Activated B cell treated with CpG ODN at 0.5 μM for 24 hours (primary cell): ENCODE measurements around the gene MPZL3. TPM values are rescaled to one million over a fixed set of nuclear protein-coding genes. Genes with fewer than 3 reads are reported as not detected.

ENCODE experiments used
- ATAC-seq: fragments of 200-7000 bp; cut with Tn5 transposase; one replicate; pipeline ENCODE4 v1.10.0; 2021; ENCODE audit warnings: low read depth, mild to moderate bottlenecking, moderate library complexity
- CTCF ChIA-PET: fragments of 350-600 bp; sonication (Branson Sonifier 250); formaldehyde crosslinking; loops from one replicate; lab custom pipeline; 2021; ENCODE audit warnings: antibody characterized with exemption; lab: Charles Lee
- POLR2A ChIA-PET: fragments of 350-600 bp; sonication (Branson Sonifier 250); formaldehyde crosslinking; loops from one replicate; lab custom pipeline; 2021; ENCODE audit warnings: antibody characterized with exemption; lab: Charles Lee
- DNase-seq: peaks from one replicate; pipeline ENCODE4 v3.0.0; 2022
- H3K27ac Mint-ChIP-seq: one replicate; pipeline ENCODE4 v1.8.0; 2020; ENCODE audit warnings: mixed read lengths
- H3K27me3 Mint-ChIP-seq: one replicate; pipeline ENCODE4 v1.8.0; 2021; ENCODE audit warnings: mixed read lengths
- H3K36me3 Mint-ChIP-seq: one replicate; pipeline ENCODE4 v1.8.0; 2021; ENCODE audit warnings: low read depth, mixed read lengths
- H3K4me1 Mint-ChIP-seq: one replicate; pipeline ENCODE4 v1.8.0; 2021; ENCODE audit warnings: mixed read lengths
- H3K4me3 Mint-ChIP-seq: one replicate; pipeline ENCODE4 v1.8.0; 2020; ENCODE audit warnings: mild to moderate bottlenecking, mixed read lengths
- H3K9me3 Mint-ChIP-seq: one replicate; pipeline ENCODE4 v1.8.0; 2020; ENCODE audit warnings: mixed read lengths
- CTCF ChIP-seq: fragments of 200-600 bp; IDR thresholded peaks from one replicate; pipeline ENCODE4 v1.8.0; 2022; ENCODE audit warnings: antibody characterized with exemption, mild to moderate bottlenecking
- intact Hi-C: fragments of 100-400 bp; cut with micrococcal nuclease; formaldehyde crosslinking; loops from one replicate; pipeline ENCODE4 v1.15.1; 2024
- total RNA-seq: library from RNA; stranded (reverse); gene quantifications from 2 replicates; pipeline ENCODE4 v1.2.3, GENCODE V29; 2022

The MPZL3 gene
- total RNA-seq, 1 donor from 2014 or later, result 2.9 TPM

DNA sequence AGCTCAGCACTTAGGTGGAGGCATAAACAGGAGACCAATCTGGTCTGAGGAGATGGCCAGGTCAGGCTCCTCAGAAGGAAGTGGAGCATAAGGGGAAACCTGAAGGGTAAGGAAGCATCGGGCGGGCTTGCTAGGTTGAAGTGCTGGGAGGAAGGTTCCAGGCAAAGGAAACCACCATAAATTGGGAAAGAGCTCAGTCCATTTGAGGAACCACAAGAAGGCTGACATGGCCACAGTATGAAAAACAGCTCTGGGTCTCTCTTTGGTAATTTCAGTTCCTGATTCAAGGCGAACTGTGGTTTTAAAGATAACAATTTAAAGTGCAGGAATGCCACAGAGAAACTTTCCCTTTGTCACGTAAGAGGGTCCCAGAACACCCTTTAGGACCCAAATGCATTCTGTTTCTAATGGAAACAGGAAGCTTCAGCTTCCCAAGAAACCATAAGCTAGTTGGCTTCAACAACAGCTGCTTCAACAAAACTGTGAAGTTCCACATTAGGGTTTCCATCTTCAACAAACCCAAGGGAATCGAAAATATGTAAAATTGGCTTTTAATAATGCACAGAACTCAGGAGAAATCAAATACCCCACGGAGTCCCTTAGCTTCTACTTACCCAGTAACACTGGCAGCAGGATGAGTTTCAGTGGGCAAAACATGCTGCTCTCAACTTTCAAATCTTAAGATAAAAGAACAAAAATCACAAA is 37.8 kb downstream of the MPZL3 start:
- Mint-ChIP-seq H3K27ac (peak overlapping the region; percentile 67), H3K9me3 (no peaks in the 10 kb centered on the region), H3K27me3 (peaks cover 28% of the 10 kb centered on the region), H3K36me3 (no peaks in the 10 kb centered on the region), H3K4me3 (peak overlapping the region; percentile 60), H3K4me1 (peaks cover 57% of the 10 kb centered on the region)
- ATAC-seq (peak; percentile 66), DNase-seq (peak; percentile 25)
- ChIA-PET POLR2A (interaction anchor here (0.6 to 4.3 kb wide), 17 partner anchors 11 to 576 kb away, joined by 3 to 25 read pairs (median 4); partner anchors contain the start of genes DDX6, JAML, KMT2A and MPZL2), CTCF (interaction anchor here (0.6 to 5.4 kb wide), 7 partner anchors 16 to 1124 kb away, joined by 3 to 38 read pairs (median 3); no protein-coding TSS in a partner anchor)
- TF ChIP-seq CTCF, result no peak
- intact Hi-C loops, result loop anchor here (1.0 to 2.0 kb wide), 2 partner anchors 14 to 30 kb away; no protein-coding TSS in a partner anchor

DNA sequence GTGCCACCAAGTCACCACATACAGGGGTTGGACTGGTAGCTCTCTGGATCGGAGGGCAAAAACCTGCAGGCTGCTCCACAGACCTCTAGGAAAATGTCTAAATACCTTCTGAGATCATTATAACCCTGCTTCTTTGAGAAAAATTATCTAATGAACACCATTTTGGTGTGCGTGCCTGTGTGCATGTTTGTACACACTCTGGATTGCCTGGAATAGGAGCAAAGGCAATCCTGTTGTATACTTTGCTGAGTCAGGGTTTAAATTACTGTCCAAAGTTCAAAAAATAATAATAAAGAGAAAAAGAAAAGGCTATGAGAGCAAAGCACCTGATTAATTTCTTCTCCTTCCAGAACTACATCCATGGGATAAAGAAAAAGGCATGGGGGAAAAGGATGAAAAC is 38.4 kb downstream of the MPZL3 start:
- Mint-ChIP-seq H3K4me1 (peaks cover 57% of the 10 kb centered on the region), H3K36me3 (no peaks in the 10 kb centered on the region), H3K27me3 (peaks cover 25% of the 10 kb centered on the region), H3K27ac (peak overlapping the region; percentile 67), H3K9me3 (no peaks in the 10 kb centered on the region), H3K4me3 (peak overlapping the region; percentile 60)
- DNase-seq (no peak), ATAC-seq (no peak)
- TF ChIP-seq CTCF, result no peak
- CTCF ChIA-PET, result interaction anchor here (0.7 to 5.4 kb wide), 4 partner anchors 15 to 140 kb away, joined by 3 to 38 read pairs (median 6); no protein-coding TSS in a partner anchor
- POLR2A ChIA-PET, result interaction anchor here (1.0 to 4.3 kb wide), 14 partner anchors 12 to 577 kb away, joined by 3 to 25 read pairs (median 5); partner anchors contain the start of genes DDX6, JAML, KMT2A and MPZL2
- intact Hi-C loops, result loop anchor here (1.0 to 2.0 kb wide), 2 partner anchors 15 to 31 kb away; no protein-coding TSS in a partner anchor

GRCh38 chr11:118213201-118213600 is 39.0 kb downstream of the MPZL3 start:
- no peak overlapping the region for H3K4me3 Mint-ChIP-seq
- peaks cover 57% of the 10 kb centered on the region for H3K4me1 Mint-ChIP-seq
- ATAC-seq (no peak), DNase-seq (no peak)
- intact Hi-C loops, result no loop called here
- ChIA-PET POLR2A (interaction anchor here (1.0 to 4.3 kb wide), 5 partner anchors 13 to 222 kb away, joined by 3 to 25 read pairs (median 3); partner anchors contain the start of genes JAML, KMT2A and UBE4A), CTCF (interaction anchor here (2.0 to 5.4 kb wide), 2 partner anchors 14 to 78 kb away, joined by 8 to 38 read pairs; no protein-coding TSS in a partner anchor)
- peak overlapping the region; percentile 67 for H3K27ac Mint-ChIP-seq
- H3K36me3 Mint-ChIP-seq, result no peaks in the 10 kb centered on the region
- TF ChIP-seq CTCF, result no peak
- H3K27me3 Mint-ChIP-seq, result peaks cover 21% of the 10 kb centered on the region
- H3K9me3 Mint-ChIP-seq, result no peaks in the 10 kb centered on the region

DNA sequence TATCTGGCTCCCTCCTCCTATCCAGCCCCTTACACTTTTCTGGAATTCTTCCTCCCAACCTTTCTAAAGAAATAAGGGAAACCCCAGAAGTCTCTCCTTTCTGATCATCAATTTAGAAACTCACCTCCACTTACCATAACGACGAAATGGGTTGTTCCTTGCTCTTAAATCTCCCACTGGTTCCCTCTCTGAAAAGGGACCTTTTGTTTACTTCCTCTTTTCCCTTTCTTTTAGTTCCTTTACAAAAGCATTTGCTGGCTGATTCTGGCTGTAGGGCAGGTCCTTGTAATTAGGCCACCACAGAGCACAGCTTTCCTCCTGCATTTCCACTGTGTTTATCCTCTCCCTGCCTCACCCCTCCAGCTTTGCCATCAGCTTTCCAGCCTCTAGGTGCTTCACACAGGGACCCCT is 39.4 kb downstream of the MPZL3 start:
- CTCF ChIA-PET, result interaction anchor here (5.4 kb wide), 1 partner anchor 14 kb away, joined by 38 read pairs; no protein-coding TSS in a partner anchor
- H3K4me3 Mint-ChIP-seq, result no peak overlapping the region
- no peaks in the 10 kb centered on the region for H3K9me3 Mint-ChIP-seq
- POLR2A ChIA-PET, result interaction anchor here (1.0 to 4.3 kb wide), 2 partner anchors 13 to 14 kb away, joined by 3 to 25 read pairs; partner anchors contain the start of gene JAML
- no peak for DNase-seq
- H3K36me3 Mint-ChIP-seq, result no peaks in the 10 kb centered on the region
- no peak for TF ChIP-seq CTCF
- H3K27ac Mint-ChIP-seq, result no peak overlapping the region
- no peak for ATAC-seq
- peaks cover 56% of the 10 kb centered on the region for H3K4me1 Mint-ChIP-seq
- peaks cover 20% of the 10 kb centered on the region for H3K27me3 Mint-ChIP-seq
- intact Hi-C loops, result no loop called here
